GM12891 (cell line): ENCODE measurements around the gene RNF217.
"Not testable (repeated sequence)": the region's sequence is repeated elsewhere in the genome, so short reads cannot be mapped to it uniquely, and the experiment has no call there.

Source experiments
- DNase-seq: peaks from one replicate; pipeline ENCODE4 v3.0.0; 2011; ENCODE audit warnings: low spot score; ENCODE audit not compliant: insufficient read length
- FAIRE-seq: peaks from 2 replicates; lab custom pipeline; 2011; peaks lifted over from hg19 to GRCh38; lab: Jason Lieb, UNC
- PAX5 ChIP-seq: IDR thresholded peaks from 2 replicates; pipeline ENCODE4 v1.6.1; 2011; ENCODE audit warnings: low read length, moderate library complexity, mild to moderate bottlenecking; ENCODE audit not compliant: insufficient read depth, severe bottlenecking
- POLR2A ChIP-seq: IDR thresholded peaks from 2 replicates; pipeline ENCODE4 v1.6.1; 2011; ENCODE audit warnings: low read depth, low read length, control low read depth
- POLR2AphosphoS5 ChIP-seq: IDR thresholded peaks from 2 replicates; pipeline ENCODE4 v1.6.1; 2011; ENCODE audit warnings: low read depth, low read length, control low read depth
- POU2F2 ChIP-seq: IDR thresholded peaks from 2 replicates; pipeline ENCODE4 v1.6.1; 2011; ENCODE audit warnings: low read depth, mild to moderate bottlenecking, control low read depth, low read length, moderate library complexity
- SPI1 ChIP-seq: IDR thresholded peaks from 2 replicates; pipeline ENCODE4 v1.6.1; 2011; ENCODE audit warnings: low read depth, low read length, control low read depth
- TAF1 ChIP-seq: IDR thresholded peaks from 2 replicates; pipeline ENCODE4 v1.6.1; 2011; ENCODE audit warnings: low read depth, low read length, control low read depth

The RNF217 gene

DNA sequence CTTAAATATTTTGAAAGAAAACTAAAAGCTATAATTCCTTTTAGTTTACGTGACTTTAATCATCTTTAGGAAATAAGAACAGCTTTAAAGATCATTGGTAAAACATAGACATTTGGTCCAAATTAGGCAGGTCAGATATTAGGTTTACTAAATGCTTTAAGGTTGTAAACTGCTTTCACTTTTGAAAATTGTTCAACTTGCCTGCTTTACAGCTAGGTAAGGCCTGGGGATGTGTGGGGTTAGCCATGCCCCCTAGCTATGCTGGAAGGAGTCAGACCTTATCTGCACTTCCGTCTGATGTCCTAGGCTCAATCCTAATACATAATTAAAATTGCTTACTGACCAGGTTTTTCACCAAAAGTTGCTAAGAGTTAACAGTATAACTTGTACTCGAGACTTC lies 160.8 kb downstream of the RNF217 start:
- FAIRE-seq (no peak), DNase-seq (no peak)
- TF ChIP-seq POLR2A (no peak), POLR2AphosphoS5 (no peak), POU2F2 (no peak), SPI1 (no peak), TAF1 (no peak), PAX5 (no peak)

GRCh38 chr6:125123468-125124048 lies 161.3 kb downstream of the RNF217 start:
- FAIRE-seq = no peak
- DNase-seq = no peak
- no peak for TF ChIP-seq TAF1
- no peak for TF ChIP-seq PAX5
- no peak for TF ChIP-seq POLR2AphosphoS5
- TF ChIP-seq POLR2A = no peak
- TF ChIP-seq SPI1 = no peak
- no peak for TF ChIP-seq POU2F2

DNA sequence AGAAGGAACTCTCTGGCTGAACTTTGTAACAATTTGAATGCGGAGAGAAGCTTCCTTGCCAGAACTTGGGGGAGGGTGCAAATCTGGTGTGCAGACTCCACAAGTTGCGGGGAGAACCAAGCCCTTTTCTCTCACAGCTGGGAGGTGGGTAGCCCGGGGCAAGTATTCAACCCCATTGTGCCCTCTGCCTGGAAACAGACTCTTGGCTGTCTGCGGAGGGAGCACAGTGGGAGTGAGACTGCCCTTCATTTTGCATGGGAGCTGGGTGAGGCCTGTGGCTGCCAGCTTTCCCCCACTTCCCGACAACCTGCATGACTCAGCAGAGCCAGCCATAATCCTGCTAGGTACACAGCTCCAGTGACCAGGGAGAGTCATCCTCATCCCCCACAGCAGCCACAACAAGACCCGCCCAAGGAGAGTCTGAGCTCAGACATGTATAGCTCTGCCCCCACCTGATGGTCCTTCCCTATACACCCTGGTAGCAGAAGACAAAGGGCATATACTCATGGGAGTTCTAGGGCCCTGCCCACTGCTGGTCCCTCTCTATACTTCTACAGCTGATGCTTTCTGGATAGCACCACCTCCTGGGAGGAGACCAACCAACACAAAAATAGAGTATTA lies 161.9 kb downstream of the RNF217 start:
- DNase-seq (no peak), FAIRE-seq (no peak)
- TF ChIP-seq POLR2AphosphoS5 (no peak), POU2F2 (no peak), POLR2A (no peak), SPI1 (no peak), PAX5 (no peak), TAF1 (no peak)

- FAIRE-seq, DNase-seq: not testable (repeated sequence)
These were observed 163.6 kb downstream of the RNF217 start for GRCh38 chr6:125125856-125126255.

DNA sequence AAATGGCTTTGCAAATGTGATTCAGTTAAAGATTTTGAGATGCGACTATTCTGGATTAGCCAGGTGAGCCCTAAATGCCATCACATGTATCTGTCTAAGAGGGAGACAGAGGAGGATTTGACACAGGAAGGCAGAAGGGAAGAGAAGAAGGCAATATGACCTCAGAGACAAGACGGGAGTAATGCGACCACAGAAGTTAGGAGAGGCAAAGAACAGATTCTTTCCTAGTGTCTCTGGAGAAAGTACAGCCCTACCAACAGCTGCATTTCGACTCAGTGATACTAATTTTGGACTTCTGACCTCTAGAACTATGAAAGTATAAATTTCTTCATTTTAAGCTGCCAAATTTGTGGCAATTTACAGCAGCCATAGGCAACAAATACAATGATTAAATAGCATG lies 167.1 kb downstream of the RNF217 start:
- no peak for FAIRE-seq
- TF ChIP-seq PAX5 = no peak
- no peak for TF ChIP-seq POU2F2
- no peak for TF ChIP-seq SPI1
- TF ChIP-seq POLR2A = no peak
- no peak for TF ChIP-seq POLR2AphosphoS5
- TF ChIP-seq TAF1 = no peak
- no peak for DNase-seq

DNA sequence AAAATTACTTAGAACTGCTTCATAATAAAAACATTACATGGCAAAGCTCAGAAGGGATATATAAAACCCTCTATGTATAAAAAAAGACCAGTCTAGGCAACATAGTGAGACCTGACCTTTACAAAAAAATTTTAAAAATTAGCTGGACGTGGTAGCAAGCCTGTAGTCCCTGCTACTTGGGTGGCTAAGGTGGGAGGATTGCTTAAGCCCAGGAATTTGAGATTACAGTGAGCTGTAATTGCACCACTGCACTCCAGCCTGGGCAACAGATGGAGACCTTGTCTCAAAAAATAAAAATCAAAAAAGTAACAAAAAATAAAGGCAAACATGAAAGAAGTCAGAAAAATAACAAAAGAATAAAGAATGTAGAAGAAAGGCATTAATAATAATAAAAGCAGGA lies 169.8 kb downstream of the RNF217 start:
- DNase-seq (no peak), FAIRE-seq (no peak)
- no peak for TF ChIP-seq POLR2AphosphoS5
- no peak for TF ChIP-seq TAF1
- TF ChIP-seq POU2F2 = no peak

GRCh38 chr6:125136378-125136777 lies 174.1 kb downstream of the RNF217 start:
- TF ChIP-seq TAF1 (no peak), POLR2A (no peak), PAX5 (no peak), POLR2AphosphoS5 (no peak), POU2F2 (no peak), SPI1 (no peak)
- no peak for DNase-seq
- no peak for FAIRE-seq

GRCh38 chr6:125138083-125138482 lies 175.8 kb downstream of the RNF217 start:
- DNase-seq = no peak
- FAIRE-seq = no peak
- TF ChIP-seq PAX5 = no peak
- TF ChIP-seq POU2F2 = no peak
- TF ChIP-seq POLR2A = no peak
- TF ChIP-seq SPI1 = no peak
- TF ChIP-seq POLR2AphosphoS5 = no peak
- no peak for TF ChIP-seq TAF1

GRCh38 chr6:125140808-125141207 lies 178.6 kb downstream of the RNF217 start:
- DNase-seq (no peak), FAIRE-seq (no peak)
- TF ChIP-seq TAF1 = no peak
- no peak for TF ChIP-seq POLR2A
- TF ChIP-seq POLR2AphosphoS5 = no peak
- TF ChIP-seq SPI1 = no peak
